ENCODE results near the gene KLRC1. TPM values are rescaled to one million over a fixed set of nuclear protein-coding genes. Genes with fewer than 3 reads are reported as not detected.

KLRC1 gene
- total and polyA plus RNA-seq, 2 of the 13 experiments (the other 11 are each of a cell fraction or from before 2014, with no cell fraction given), result not detected

- FAIRE-seq, result no peak
These were observed 1.4 kb upstream of the KLRC1 start for GRCh38 chr12:10454531-10454930.

More at GRCh38 chr12:10454531-10454930, 1.4 kb upstream of the KLRC1 start:
- POLR2A ChIA-PET, result no interaction called here
- no peak overlapping the region for H3K4me2 ChIP-seq (ENCODE audit: low read depth, low read length)
- H4K20me1 ChIP-seq (ENCODE audit: insufficient read depth, low read length), result no peaks in the 10 kb centered on the region
- CTCF ChIA-PET (ENCODE audit: low intra/inter-chr PET ratio, low total read pairs), result no interaction called here
- peaks cover 12% of the 10 kb centered on the region; the same call in 1 of the 2 replicates for H3K9me3 ChIP-seq (ENCODE audit: low read length)
- no peak for DNase-seq (ENCODE audit: low spot score)
- no peak overlapping the region for H3K4me3 ChIP-seq (replicated peaks in 1 of 3; ENCODE audit: insufficient read depth in 1 of 3, low read depth in 2 of 3, low read length in 3 of 3)
- no peak overlapping the region for H3K27ac ChIP-seq (ENCODE audit: extremely low read length, insufficient read depth, low read length)
- H3K4me1 ChIP-seq (ENCODE audit: insufficient read depth, low read length), result no peaks in the 10 kb centered on the region
- H2AFZ ChIP-seq (ENCODE audit: low read length), result no peak overlapping the region
- no peak for ATAC-seq
- no peaks in the 10 kb centered on the region for H3K79me2 ChIP-seq (ENCODE audit: insufficient read depth, low read length)
- no peaks in the 10 kb centered on the region for H3K36me3 ChIP-seq (replicated peaks in 1 of 2; ENCODE audit: control insufficient read depth in 1 of 2, insufficient read depth in 2 of 2, low read length in 2 of 2)
- H3K9ac ChIP-seq (ENCODE audit: insufficient read depth, low read depth, low read length), result no peak overlapping the region
- in situ Hi-C loops (cut with HindIII; ENCODE audit: extremely low pct_ligation_motif_present, low pct_unique_long_range_greater_than_20kb) (no loop called here), intact Hi-C loops (cut with micrococcal nuclease; ENCODE audit: unreplicated experiment) (no loop called here)
- no peaks in the 10 kb centered on the region for H3K27me3 ChIP-seq (ENCODE audit: control insufficient read depth in 1 of 2, insufficient read depth in 2 of 2, low read length in 2 of 2)
- BruUV-seq (replicated peaks), result no TSS peak
- WGBS (ENCODE audit: low lambda C conversion rate), result no CpG with 5 or more reads among the region's 1 CpG
- no peak for TF ChIP-seq FOXP4 (CRISPR knock-in tag; IDR thresholded peaks at IDR 0.05)
- TF ChIP-seq RARA (CRISPR knock-in tag; IDR thresholded peaks at IDR 0.05), result no peak
- TF ChIP-seq TFDP2 (CRISPR knock-in tag; IDR thresholded peaks at IDR 0.05), result no peak
- no peak for TF ChIP-seq TERF1 (CRISPR knock-in tag; IDR thresholded peaks at IDR 0.05)
- no peak for TF ChIP-seq TMF1 (CRISPR knock-in tag; IDR thresholded peaks at IDR 0.05; ENCODE audit: low read depth)
- no peak for TF ChIP-seq PHF20 (CRISPR knock-in tag; IDR thresholded peaks at IDR 0.05)
- no peak for TF ChIP-seq ZNF879 (CRISPR knock-in tag; IDR thresholded peaks at IDR 0.05)
- TF ChIP-seq ZNF180 (CRISPR knock-in tag; IDR thresholded peaks at IDR 0.05; ENCODE audit: borderline replicate concordance, low read depth), result no peak
- TF ChIP-seq TARDBP (CRISPR knock-in tag; IDR thresholded peaks at IDR 0.05), result no peak
- no peak for TF ChIP-seq ZNF430 (CRISPR knock-in tag; IDR thresholded peaks at IDR 0.05)
- no peak for TF ChIP-seq SNAPC2 (CRISPR knock-in tag; IDR thresholded peaks at IDR 0.05)
- no peak for TF ChIP-seq PCBP2 (optimal IDR thresholded peaks at IDR 0.05; ENCODE audit: low read depth, low read length, poor library complexity, severe bottlenecking)
- TF ChIP-seq MBD4 (IDR thresholded peaks at IDR 0.05; ENCODE audit: borderline replicate concordance, low read length), result no peak
- TF ChIP-seq PBX2 (CRISPR knock-in tag; IDR thresholded peaks at IDR 0.05), result no peak
- no peak for TF ChIP-seq HES4 (CRISPR knock-in tag; IDR thresholded peaks at IDR 0.05; ENCODE audit: borderline replicate concordance)
